NB4 (cell line): ENCODE measurements around the gene B4GALT5.

ENCODE experiments used
- MYC ChIP-seq: IDR thresholded peaks from 2 replicates; pipeline ENCODE4 v1.6.1; 2011; ENCODE audit warnings: low read depth, low read length
- POLR2A ChIP-seq: IDR thresholded peaks from 2 replicates; pipeline ENCODE4 v1.6.1; 2011; ENCODE audit warnings: mild to moderate bottlenecking; ENCODE audit not compliant: insufficient read length; ENCODE audit errors: extremely low read depth
- TF ChIP-seq, protein P1 (sequence below): IDR thresholded peaks from one replicate; pipeline ENCODE4 v1.5.1; 2012; ENCODE audit warnings: low read depth, low read length
- TF ChIP-seq, protein P2 (sequence below): IDR thresholded peaks from 2 replicates; pipeline ENCODE4 v1.6.1; 2011; ENCODE audit warnings: low read depth, low read length

DNA sequence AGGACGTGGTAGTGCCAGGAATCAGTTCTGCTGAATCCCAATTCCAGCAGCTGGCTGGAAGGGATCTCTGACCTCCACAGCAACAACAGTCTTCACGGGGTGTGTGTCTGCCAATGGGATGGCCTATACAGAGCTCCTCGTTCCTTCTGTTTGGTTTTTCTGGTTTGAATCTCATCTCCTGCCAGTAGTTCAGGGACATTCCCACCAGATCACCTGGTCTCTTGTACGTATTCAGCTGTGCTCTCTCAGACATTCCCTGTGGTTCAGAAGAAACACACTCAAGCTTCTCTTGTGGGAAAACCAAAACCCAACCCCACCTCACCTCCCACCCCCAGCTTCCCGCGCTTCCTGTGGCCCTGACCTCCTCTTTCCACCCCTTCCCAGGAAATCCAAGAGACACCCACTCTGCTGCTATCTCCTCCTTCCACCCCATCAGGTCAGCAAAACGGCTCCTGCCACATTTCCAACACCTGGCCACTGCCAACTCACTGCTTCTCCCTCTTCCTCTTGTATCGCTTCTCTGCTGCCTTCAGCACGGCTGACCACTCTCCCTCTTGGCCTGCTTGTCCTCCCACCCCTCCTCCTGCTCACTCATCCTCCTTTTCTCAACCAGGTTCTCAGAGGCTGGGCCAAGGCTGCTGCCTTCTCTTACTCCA lies 82.5 kb downstream of the B4GALT5 start:
- TF ChIP-seq, protein P1, sequence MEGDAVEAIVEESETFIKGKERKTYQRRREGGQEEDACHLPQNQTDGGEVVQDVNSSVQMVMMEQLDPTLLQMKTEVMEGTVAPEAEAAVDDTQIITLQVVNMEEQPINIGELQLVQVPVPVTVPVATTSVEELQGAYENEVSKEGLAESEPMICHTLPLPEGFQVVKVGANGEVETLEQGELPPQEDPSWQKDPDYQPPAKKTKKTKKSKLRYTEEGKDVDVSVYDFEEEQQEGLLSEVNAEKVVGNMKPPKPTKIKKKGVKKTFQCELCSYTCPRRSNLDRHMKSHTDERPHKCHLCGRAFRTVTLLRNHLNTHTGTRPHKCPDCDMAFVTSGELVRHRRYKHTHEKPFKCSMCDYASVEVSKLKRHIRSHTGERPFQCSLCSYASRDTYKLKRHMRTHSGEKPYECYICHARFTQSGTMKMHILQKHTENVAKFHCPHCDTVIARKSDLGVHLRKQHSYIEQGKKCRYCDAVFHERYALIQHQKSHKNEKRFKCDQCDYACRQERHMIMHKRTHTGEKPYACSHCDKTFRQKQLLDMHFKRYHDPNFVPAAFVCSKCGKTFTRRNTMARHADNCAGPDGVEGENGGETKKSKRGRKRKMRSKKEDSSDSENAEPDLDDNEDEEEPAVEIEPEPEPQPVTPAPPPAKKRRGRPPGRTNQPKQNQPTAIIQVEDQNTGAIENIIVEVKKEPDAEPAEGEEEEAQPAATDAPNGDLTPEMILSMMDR, result no peak
- no peak for TF ChIP-seq POLR2A
- TF ChIP-seq MYC, result no peak
- TF ChIP-seq, protein P2, sequence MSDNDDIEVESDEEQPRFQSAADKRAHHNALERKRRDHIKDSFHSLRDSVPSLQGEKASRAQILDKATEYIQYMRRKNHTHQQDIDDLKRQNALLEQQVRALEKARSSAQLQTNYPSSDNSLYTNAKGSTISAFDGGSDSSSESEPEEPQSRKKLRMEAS, result no peak
